ENCODE results near the gene SRGAP2C.
"Not testable (repeated sequence)": the region's sequence is repeated elsewhere in the genome, so short reads cannot be mapped to it uniquely, and the experiment has no call there.

DNA sequence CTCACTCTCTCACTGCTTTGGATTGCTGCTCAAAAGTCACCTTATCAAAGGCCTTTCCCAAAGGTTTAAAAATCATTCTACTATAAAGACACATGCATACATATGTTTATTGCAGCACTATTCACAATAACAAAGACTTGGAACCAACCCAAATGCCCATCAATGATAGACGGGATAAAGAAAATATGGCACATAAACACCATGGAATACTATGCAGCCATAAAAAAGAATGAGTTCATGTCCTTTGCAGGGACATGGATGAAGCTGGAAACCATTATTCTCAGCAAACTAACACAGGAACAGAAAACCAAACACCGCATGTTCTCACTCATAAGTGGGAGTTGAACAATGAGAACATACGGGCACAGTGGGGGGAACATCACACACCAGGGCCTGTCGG lies 45.9 kb downstream of the SRGAP2C start:
- TF ChIP-seq, protein P1, sequence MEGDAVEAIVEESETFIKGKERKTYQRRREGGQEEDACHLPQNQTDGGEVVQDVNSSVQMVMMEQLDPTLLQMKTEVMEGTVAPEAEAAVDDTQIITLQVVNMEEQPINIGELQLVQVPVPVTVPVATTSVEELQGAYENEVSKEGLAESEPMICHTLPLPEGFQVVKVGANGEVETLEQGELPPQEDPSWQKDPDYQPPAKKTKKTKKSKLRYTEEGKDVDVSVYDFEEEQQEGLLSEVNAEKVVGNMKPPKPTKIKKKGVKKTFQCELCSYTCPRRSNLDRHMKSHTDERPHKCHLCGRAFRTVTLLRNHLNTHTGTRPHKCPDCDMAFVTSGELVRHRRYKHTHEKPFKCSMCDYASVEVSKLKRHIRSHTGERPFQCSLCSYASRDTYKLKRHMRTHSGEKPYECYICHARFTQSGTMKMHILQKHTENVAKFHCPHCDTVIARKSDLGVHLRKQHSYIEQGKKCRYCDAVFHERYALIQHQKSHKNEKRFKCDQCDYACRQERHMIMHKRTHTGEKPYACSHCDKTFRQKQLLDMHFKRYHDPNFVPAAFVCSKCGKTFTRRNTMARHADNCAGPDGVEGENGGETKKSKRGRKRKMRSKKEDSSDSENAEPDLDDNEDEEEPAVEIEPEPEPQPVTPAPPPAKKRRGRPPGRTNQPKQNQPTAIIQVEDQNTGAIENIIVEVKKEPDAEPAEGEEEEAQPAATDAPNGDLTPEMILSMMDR (optimal IDR thresholded peaks at IDR 0.05 in 1 of 3, IDR thresholded peaks at IDR 0.05 in 1 of 3, conservative IDR thresholded peaks at IDR 0.05 in 1 of 3; ENCODE audit: extremely low read depth in 1 of 3, insufficient read depth in 2 of 3, low read length in 3 of 3) = not testable (repeated sequence)
- not testable (repeated sequence) for TF ChIP-seq EZH2 (IDR thresholded peaks at IDR 0.05; ENCODE audit: low read length)
